Ishikawa (cell line): ENCODE results near the gene TMEM127.

Experiments used
- CEBPB ChIP-seq: IDR thresholded peaks from 2 replicates; pipeline ENCODE4 v1.6.1; 2012
- EGR1 ChIP-seq: IDR thresholded peaks from 2 replicates; pipeline ENCODE4 v1.6.1; 2012
- EP300 ChIP-seq: IDR thresholded peaks from 2 replicates; pipeline ENCODE4 v1.6.1; 2012; ENCODE audit warnings: borderline replicate concordance
- FOXM1 ChIP-seq: IDR thresholded peaks from 2 replicates; pipeline ENCODE4 v1.6.1; 2012; ENCODE audit warnings: low read depth, borderline replicate concordance
- MAX ChIP-seq: IDR thresholded peaks from 2 replicates; pipeline ENCODE4 v1.6.1; 2012
- RAD21 ChIP-seq: IDR thresholded peaks from 2 replicates; pipeline ENCODE4 v1.6.1; 2012; ENCODE audit warnings: low read depth
- REST ChIP-seq: IDR thresholded peaks from 2 replicates; pipeline ENCODE4 v1.6.1; 2012; ENCODE audit warnings: low read depth, mild to moderate bottlenecking
- TAF1 ChIP-seq: IDR thresholded peaks from 2 replicates; pipeline ENCODE4 v1.6.1; 2012; ENCODE audit warnings: low read depth, mild to moderate bottlenecking
- USF1 ChIP-seq: IDR thresholded peaks from 2 replicates; pipeline ENCODE4 v1.6.1; 2012
- YY1 ChIP-seq: IDR thresholded peaks from 2 replicates; pipeline ENCODE4 v1.6.1; 2012; ENCODE audit warnings: low read depth

- no peak for TF ChIP-seq CEBPB
- TF ChIP-seq FOXM1 = no peak
- no peak for TF ChIP-seq TAF1
- TF ChIP-seq YY1 = no peak
- no peak for TF ChIP-seq EP300
- TF ChIP-seq REST = no peak
- no peak for TF ChIP-seq RAD21
- TF ChIP-seq EGR1 = no peak
- no peak for TF ChIP-seq USF1
- TF ChIP-seq MAX = no peak
Observed at GRCh38 chr2:96250188-96250587, 15.6 kb downstream of the TMEM127 start.
